Stimulated activated memory B cell treated with anti-CD40 and anti-IgM and Interleukin-4, amounts not matched to agents 10 μg/mL and 1 μg/mL and 100 μg/mL, for 72 hours (primary cell): ENCODE data around the gene ZNF281.
"Not testable (repeated sequence)": the region's sequence is repeated elsewhere in the genome, so short reads cannot be mapped to it uniquely, and the experiment has no call there.

ENCODE experiments used
- ATAC-seq: fragments of 150-1000 bp; cut with Tn5 transposase; 2 replicates; pipeline ENCODE4 v1.10.0; 2021
- H3K27ac Mint-ChIP-seq: one replicate; pipeline ENCODE4 v1.8.0; 2022; ENCODE audit warnings: mild to moderate bottlenecking, mixed read lengths
- H3K27me3 Mint-ChIP-seq: one replicate; pipeline ENCODE4 v1.8.0; 2022; ENCODE audit warnings: mixed read lengths
- H3K36me3 Mint-ChIP-seq: one replicate; pipeline ENCODE4 v1.8.0; 2022; ENCODE audit warnings: mixed read lengths
- H3K4me1 Mint-ChIP-seq: one replicate; pipeline ENCODE4 v1.8.0; 2022; ENCODE audit warnings: mixed read lengths
- H3K4me3 Mint-ChIP-seq: one replicate; pipeline ENCODE4 v1.8.0; 2022; ENCODE audit warnings: mild to moderate bottlenecking, moderate library complexity, mixed read lengths
- H3K9me3 Mint-ChIP-seq: one replicate; pipeline ENCODE4 v1.8.0; 2022; ENCODE audit warnings: mixed read lengths

ZNF281 gene

GRCh38 chr1:200409761-200410565 is at the start of gene ZNF281:
TSS of gene ZNF281 (minus strand) at chr1:200410036. CDS start at chr1:200409705, 331 bp downstream.
- Mint-ChIP-seq H3K27ac (peak within 1 kb of the TSS; percentile 94), H3K36me3 (peaks cover 33% of the 10 kb centered on the region), H3K9me3 (no peaks in the 10 kb centered on the region), H3K4me1 (peaks cover 47% of the 10 kb centered on the region), H3K4me3 (peak within 1 kb of the TSS; percentile 95), H3K27me3 (no peaks in the 10 kb centered on the region)
- ATAC-seq: peak; percentile 99

GRCh38 chr1:200458780-200459179 is 48.9 kb upstream of the ZNF281 start:
- peaks cover 6% of the 10 kb centered on the region for H3K4me1 Mint-ChIP-seq
- H3K9me3 Mint-ChIP-seq: no peaks in the 10 kb centered on the region
- ATAC-seq: no peak
- H3K27me3 Mint-ChIP-seq: no peaks in the 10 kb centered on the region
- no peak overlapping the region for H3K4me3 Mint-ChIP-seq
- no peaks in the 10 kb centered on the region for H3K36me3 Mint-ChIP-seq
- no peak overlapping the region for H3K27ac Mint-ChIP-seq

GRCh38 chr1:200457810-200458209 is 48.0 kb upstream of the ZNF281 start:
- peaks cover 14% of the 10 kb centered on the region for H3K4me1 Mint-ChIP-seq
- no peaks in the 10 kb centered on the region for H3K27me3 Mint-ChIP-seq
- H3K27ac Mint-ChIP-seq: no peak overlapping the region
- no peaks in the 10 kb centered on the region for H3K36me3 Mint-ChIP-seq
- H3K4me3 Mint-ChIP-seq: no peak overlapping the region
- ATAC-seq: no peak
- no peaks in the 10 kb centered on the region for H3K9me3 Mint-ChIP-seq

- peaks cover 15% of the 10 kb centered on the region for H3K4me1 Mint-ChIP-seq
- H3K27ac Mint-ChIP-seq: no peak overlapping the region
- ATAC-seq: no peak
- no peaks in the 10 kb centered on the region for H3K27me3 Mint-ChIP-seq
- no peak overlapping the region for H3K4me3 Mint-ChIP-seq
- H3K9me3 Mint-ChIP-seq: no peaks in the 10 kb centered on the region
- H3K36me3 Mint-ChIP-seq: no peaks in the 10 kb centered on the region
Measured at GRCh38 chr1:200454425-200454824, 44.6 kb upstream of the ZNF281 start.

- H3K9me3 Mint-ChIP-seq: no peaks in the 10 kb centered on the region
- no peak for ATAC-seq
- H3K4me1 Mint-ChIP-seq: peaks cover 17% of the 10 kb centered on the region
- H3K27me3 Mint-ChIP-seq: no peaks in the 10 kb centered on the region
- H3K27ac Mint-ChIP-seq: no peak overlapping the region
- H3K36me3 Mint-ChIP-seq: no peaks in the 10 kb centered on the region
- H3K4me3 Mint-ChIP-seq: no peak overlapping the region
Measured at GRCh38 chr1:200453553-200453905, 43.7 kb upstream of the ZNF281 start.

GRCh38 chr1:200452850-200453552 is 43.2 kb upstream of the ZNF281 start:
- H3K4me3 Mint-ChIP-seq: no peak overlapping the region
- H3K27me3 Mint-ChIP-seq: no peaks in the 10 kb centered on the region
- H3K27ac Mint-ChIP-seq: no peak overlapping the region
- peaks cover 22% of the 10 kb centered on the region for H3K4me1 Mint-ChIP-seq
- H3K36me3 Mint-ChIP-seq: no peaks in the 10 kb centered on the region
- no peaks in the 10 kb centered on the region for H3K9me3 Mint-ChIP-seq
- ATAC-seq: no peak

GRCh38 chr1:200448034-200448762 is 38.4 kb upstream of the ZNF281 start:
- peak overlapping the region; percentile 39 for H3K4me3 Mint-ChIP-seq
- no peaks in the 10 kb centered on the region for H3K9me3 Mint-ChIP-seq
- peak; percentile 87 for ATAC-seq
- H3K27ac Mint-ChIP-seq: peak overlapping the region; percentile 77
- peaks cover 18% of the 10 kb centered on the region for H3K4me1 Mint-ChIP-seq
- no peaks in the 10 kb centered on the region for H3K36me3 Mint-ChIP-seq
- no peaks in the 10 kb centered on the region for H3K27me3 Mint-ChIP-seq

GRCh38 chr1:200445213-200445612 is 35.4 kb upstream of the ZNF281 start:
- no peak for ATAC-seq
- H3K27ac Mint-ChIP-seq: no peak overlapping the region
- no peaks in the 10 kb centered on the region for H3K9me3 Mint-ChIP-seq
- H3K4me1 Mint-ChIP-seq: peaks cover 13% of the 10 kb centered on the region
- no peaks in the 10 kb centered on the region for H3K27me3 Mint-ChIP-seq
- no peaks in the 10 kb centered on the region for H3K36me3 Mint-ChIP-seq
- H3K4me3 Mint-ChIP-seq: no peak overlapping the region

- H3K27ac Mint-ChIP-seq: no peak overlapping the region
Measured at GRCh38 chr1:200444478-200444877, 34.6 kb upstream of the ZNF281 start.

GRCh38 chr1:200443860-200444259 is 34.0 kb upstream of the ZNF281 start:
- no peaks in the 10 kb centered on the region for H3K27me3 Mint-ChIP-seq
- no peak overlapping the region for H3K27ac Mint-ChIP-seq
- peaks cover 13% of the 10 kb centered on the region for H3K4me1 Mint-ChIP-seq
- ATAC-seq: no peak
- no peaks in the 10 kb centered on the region for H3K9me3 Mint-ChIP-seq
- no peak overlapping the region for H3K4me3 Mint-ChIP-seq
- no peaks in the 10 kb centered on the region for H3K36me3 Mint-ChIP-seq

More at GRCh38 chr1:200444478-200444877, 34.6 kb upstream of the ZNF281 start:
- Mint-ChIP-seq H3K4me1 (peaks cover 13% of the 10 kb centered on the region), H3K27me3 (no peaks in the 10 kb centered on the region), H3K36me3 (no peaks in the 10 kb centered on the region), H3K9me3 (no peaks in the 10 kb centered on the region), H3K4me3 (no peak overlapping the region)
- ATAC-seq: no peak

- H3K4me1 Mint-ChIP-seq: peaks cover 6% of the 10 kb centered on the region
- ATAC-seq: no peak
- H3K36me3 Mint-ChIP-seq: no peaks in the 10 kb centered on the region
- no peaks in the 10 kb centered on the region for H3K9me3 Mint-ChIP-seq
- no peaks in the 10 kb centered on the region for H3K27me3 Mint-ChIP-seq
- no peak overlapping the region for H3K4me3 Mint-ChIP-seq
- no peak overlapping the region for H3K27ac Mint-ChIP-seq
Measured at GRCh38 chr1:200442537-200443156, 32.8 kb upstream of the ZNF281 start.

- Mint-ChIP-seq H3K4me3 (no peak overlapping the region), H3K36me3 (no peaks in the 10 kb centered on the region), H3K27me3 (no peaks in the 10 kb centered on the region), H3K4me1 (peaks cover 7% of the 10 kb centered on the region), H3K9me3 (no peaks in the 10 kb centered on the region), H3K27ac (no peak overlapping the region)
- no peak for ATAC-seq
Measured at GRCh38 chr1:200442023-200442422, 32.2 kb upstream of the ZNF281 start.

- ATAC-seq: no peak
- H3K9me3 Mint-ChIP-seq: no peaks in the 10 kb centered on the region
- H3K27ac Mint-ChIP-seq: no peak overlapping the region
- peaks cover 7% of the 10 kb centered on the region for H3K4me1 Mint-ChIP-seq
- H3K4me3 Mint-ChIP-seq: no peak overlapping the region
- H3K27me3 Mint-ChIP-seq: no peaks in the 10 kb centered on the region
- H3K36me3 Mint-ChIP-seq: no peaks in the 10 kb centered on the region
Measured at GRCh38 chr1:200438911-200439310, 29.1 kb upstream of the ZNF281 start.

GRCh38 chr1:200438413-200438812 is 28.6 kb upstream of the ZNF281 start:
- not testable (repeated sequence) for H3K4me3 Mint-ChIP-seq, ATAC-seq, H3K27ac Mint-ChIP-seq, H3K36me3 Mint-ChIP-seq, H3K27me3 Mint-ChIP-seq, H3K4me1 Mint-ChIP-seq, H3K9me3 Mint-ChIP-seq

- Mint-ChIP-seq H3K27ac (peak overlapping the region; percentile 84), H3K36me3 (no peaks in the 10 kb centered on the region), H3K4me1 (peaks cover 7% of the 10 kb centered on the region), H3K9me3 (no peaks in the 10 kb centered on the region), H3K4me3 (peak overlapping the region; percentile 64), H3K27me3 (no peaks in the 10 kb centered on the region)
- no peak for ATAC-seq
Measured at GRCh38 chr1:200437556-200438203, 27.8 kb upstream of the ZNF281 start.
